Measurements from ENCODE around the gene MED13L.

- TF ChIP-seq, protein P1, sequence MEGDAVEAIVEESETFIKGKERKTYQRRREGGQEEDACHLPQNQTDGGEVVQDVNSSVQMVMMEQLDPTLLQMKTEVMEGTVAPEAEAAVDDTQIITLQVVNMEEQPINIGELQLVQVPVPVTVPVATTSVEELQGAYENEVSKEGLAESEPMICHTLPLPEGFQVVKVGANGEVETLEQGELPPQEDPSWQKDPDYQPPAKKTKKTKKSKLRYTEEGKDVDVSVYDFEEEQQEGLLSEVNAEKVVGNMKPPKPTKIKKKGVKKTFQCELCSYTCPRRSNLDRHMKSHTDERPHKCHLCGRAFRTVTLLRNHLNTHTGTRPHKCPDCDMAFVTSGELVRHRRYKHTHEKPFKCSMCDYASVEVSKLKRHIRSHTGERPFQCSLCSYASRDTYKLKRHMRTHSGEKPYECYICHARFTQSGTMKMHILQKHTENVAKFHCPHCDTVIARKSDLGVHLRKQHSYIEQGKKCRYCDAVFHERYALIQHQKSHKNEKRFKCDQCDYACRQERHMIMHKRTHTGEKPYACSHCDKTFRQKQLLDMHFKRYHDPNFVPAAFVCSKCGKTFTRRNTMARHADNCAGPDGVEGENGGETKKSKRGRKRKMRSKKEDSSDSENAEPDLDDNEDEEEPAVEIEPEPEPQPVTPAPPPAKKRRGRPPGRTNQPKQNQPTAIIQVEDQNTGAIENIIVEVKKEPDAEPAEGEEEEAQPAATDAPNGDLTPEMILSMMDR (IDR thresholded peaks at IDR 0.05), result no peak
- TF ChIP-seq POLR2AphosphoS5 (IDR thresholded peaks at IDR 0.05), result no peak
Measured at GRCh38 chr12:115960868-115961802, 316.4 kb downstream of the MED13L start.
